ENCODE measurements around the gene KRTCAP2. TPM values are rescaled to one million over a fixed set of nuclear protein-coding genes. Genes with fewer than 3 reads are reported as not detected.

KRTCAP2 gene
- polyA plus RNA-seq, 3 donors = 120 to 146 (median 127) TPM

DNA sequence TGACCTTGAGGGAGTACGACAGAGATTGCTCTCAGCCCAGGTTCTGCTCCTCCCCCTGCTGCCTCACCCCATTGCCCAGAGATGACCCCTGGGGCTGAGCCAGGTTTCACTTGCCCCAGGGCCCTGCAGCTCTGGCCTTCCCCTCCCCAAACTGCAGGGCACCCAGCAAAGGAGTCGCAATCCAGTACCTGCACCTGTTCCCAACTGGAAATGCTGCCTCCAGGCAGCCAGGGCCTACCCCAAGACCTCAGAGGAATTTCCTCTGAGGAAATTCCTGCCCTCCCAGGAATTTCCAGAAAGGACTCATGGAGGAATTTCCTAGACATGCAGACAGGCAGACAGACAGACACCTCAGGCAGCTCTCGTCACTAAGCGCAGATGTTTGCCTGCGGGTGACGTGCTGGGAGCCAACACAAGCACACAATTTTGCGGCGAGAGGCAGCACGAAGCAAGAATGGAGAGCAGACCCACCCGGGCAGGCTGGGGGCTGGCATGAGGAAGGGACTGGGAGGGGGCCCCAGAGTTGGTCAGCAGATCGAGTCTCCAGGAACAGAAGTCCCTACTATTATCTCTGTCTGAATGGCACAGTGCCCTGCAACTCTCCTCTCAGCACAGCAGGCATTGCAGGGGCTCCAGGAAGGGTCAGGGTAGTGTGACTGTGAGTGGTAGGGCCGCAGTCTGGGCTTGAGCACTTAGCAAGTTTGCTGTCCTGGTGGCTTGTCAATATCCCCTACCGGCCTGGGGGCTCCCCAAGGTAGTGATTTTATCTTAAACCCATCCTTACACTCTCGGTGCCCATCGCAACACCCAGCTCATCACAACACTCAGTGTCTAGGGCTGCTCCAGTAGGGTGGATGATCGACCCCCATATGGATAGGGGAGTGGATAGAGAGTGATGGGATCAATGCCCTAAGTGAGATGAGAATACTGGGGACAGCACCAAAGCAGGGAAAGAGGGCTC lies 48.3 kb downstream of the KRTCAP2 start:
- no peak for DNase-seq

DNA sequence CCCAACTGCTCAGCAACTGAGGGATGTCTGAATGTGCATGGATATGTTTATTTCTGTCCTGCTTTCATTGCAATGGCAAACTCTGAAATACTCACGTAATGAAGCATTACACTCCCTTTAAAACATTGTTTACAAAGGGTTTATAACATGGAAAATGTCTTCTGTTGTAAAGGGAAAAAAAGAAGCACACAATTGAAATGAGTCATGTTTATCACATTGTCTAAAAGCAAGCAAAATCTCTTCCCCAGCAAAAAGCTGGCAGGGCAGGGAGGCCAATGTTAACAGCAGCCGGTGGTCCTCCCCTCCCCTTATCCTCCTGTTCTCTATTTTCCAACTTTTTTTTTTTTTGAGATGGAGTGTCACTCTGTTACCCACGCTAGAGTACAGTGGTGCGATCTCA lies 49.3 kb downstream of the KRTCAP2 start:
- DNase-seq = no peak

DNA sequence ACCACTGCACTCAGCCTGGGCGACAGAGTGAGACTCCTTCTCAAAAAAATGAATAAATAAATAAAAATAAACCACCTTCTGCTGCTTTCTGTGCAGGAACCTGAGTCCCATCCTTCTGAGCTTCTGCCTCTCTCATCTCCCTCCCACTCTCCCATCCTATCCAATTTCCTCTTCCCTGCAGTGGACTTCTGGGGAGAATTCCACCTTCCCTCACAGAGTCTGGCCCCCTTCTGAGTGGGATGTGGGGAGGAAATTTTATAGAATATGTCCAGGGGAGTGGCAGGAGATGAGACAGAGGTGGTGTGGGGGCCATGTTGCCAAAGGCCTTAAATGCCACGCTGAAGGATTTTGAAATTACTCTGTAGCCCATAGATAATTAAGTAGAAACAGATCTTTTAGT lies 50.8 kb downstream of the KRTCAP2 start:
- DNase-seq = no peak

DNA sequence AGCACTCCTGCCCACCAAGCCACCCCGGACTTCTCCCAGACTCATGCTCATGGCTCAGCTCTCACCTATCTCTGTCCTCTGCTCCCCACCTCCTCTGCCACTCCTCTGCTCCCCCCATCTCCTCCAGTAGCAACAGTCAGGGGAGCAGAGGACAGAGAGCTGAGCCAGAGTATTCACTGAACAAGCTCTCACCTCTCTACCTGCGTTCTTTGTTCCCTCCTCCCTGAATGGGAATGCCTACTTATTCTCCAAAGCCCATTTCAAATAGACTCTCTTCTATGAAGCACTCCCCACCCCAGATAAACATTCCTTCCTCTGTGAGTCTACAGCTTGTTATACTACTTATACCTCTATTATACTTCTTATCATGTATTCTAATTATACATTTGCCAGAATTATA lies 51.9 kb downstream of the KRTCAP2 start:
- no peak for DNase-seq

GRCh38 chr1:155120253-155120652 lies 52.9 kb downstream of the KRTCAP2 start:
- no peak for DNase-seq

Other genes starting within 250 kb of the KRTCAP2 start
- 10 to 100 TPM; 44.1 to 47.2 (median 44.2) TPM for gene PMVK, start 236.6 kb downstream of the KRTCAP2 start, polyA plus RNA-seq (ENCODE audit: insufficient read length in 3 of 3)
- 10 to 100 TPM; 76.2 to 80.3 (median 76.6) TPM for gene PBXIP1, start 217.2 kb downstream of the KRTCAP2 start, polyA plus RNA-seq (ENCODE audit: insufficient read length in 3 of 3)
- 10 to 100 TPM; 47.4 to 52.1 (median 51.6) TPM for gene PYGO2, start 211.5 kb downstream of the KRTCAP2 start, polyA plus RNA-seq (ENCODE audit: insufficient read length in 3 of 3)
- 10 to 100 TPM; 74.6 to 91.3 (median 81.7) TPM for gene SHC1, start 202.6 kb downstream of the KRTCAP2 start, polyA plus RNA-seq (ENCODE audit: insufficient read length in 3 of 3)
- 100 to 1,000 TPM in 1 of 3 donors, 10 to 100 TPM in 2; 88.0 to 105 (median 96.5) TPM for gene CKS1B, start 198.6 kb downstream of the KRTCAP2 start, polyA plus RNA-seq (ENCODE audit: insufficient read length in 3 of 3)
- gene FLAD1, start 190.0 kb downstream of the KRTCAP2 start, polyA plus RNA-seq (ENCODE audit: insufficient read length in 3 of 3) = 10 to 100 TPM; 34.1 to 39.0 (median 38.4) TPM
- 1 to 10 TPM in 1 of 3 donors, under 1 TPM in 2; 0.36 to 1.5 (median 0.87) TPM for gene LENEP, start 179.7 kb downstream of the KRTCAP2 start, polyA plus RNA-seq (ENCODE audit: insufficient read length in 3 of 3)
- 10 to 100 TPM; 15.9 to 18.0 (median 16.3) TPM for gene ZBTB7B, start 170.5 kb downstream of the KRTCAP2 start, polyA plus RNA-seq (ENCODE audit: insufficient read length in 3 of 3)
- gene DCST2, start 139.5 kb downstream of the KRTCAP2 start, polyA plus RNA-seq (ENCODE audit: insufficient read length in 3 of 3) = 1 to 10 TPM; 1.9 to 2.8 (median 2.2) TPM
- gene DCST1, start 139.5 kb downstream of the KRTCAP2 start, polyA plus RNA-seq (ENCODE audit: insufficient read length in 3 of 3) = under 1 TPM; 0.38 to 0.61 (median 0.41) TPM
- gene ADAM15, start 122.0 kb downstream of the KRTCAP2 start, polyA plus RNA-seq (ENCODE audit: insufficient read length in 3 of 3) = 10 to 100 TPM; 57.5 to 62.8 (median 58.0) TPM
- gene EFNA4, start 109.6 kb downstream of the KRTCAP2 start, polyA plus RNA-seq (ENCODE audit: insufficient read length in 3 of 3) = 10 to 100 TPM; 22.1 to 23.7 (median 23.0) TPM
- 1 to 10 TPM; 6.3 to 8.8 (median 8.4) TPM for gene EFNA3, start 94.5 kb downstream of the KRTCAP2 start, polyA plus RNA-seq (ENCODE audit: insufficient read length in 3 of 3)
- 10 to 100 TPM; 66.7 to 79.3 (median 73.3) TPM for gene EFNA1, start 45.4 kb downstream of the KRTCAP2 start, polyA plus RNA-seq (ENCODE audit: insufficient read length in 3 of 3)
- 10 to 100 TPM; 45.3 to 61.3 (median 51.2) TPM for gene SLC50A1, start 37.5 kb downstream of the KRTCAP2 start, polyA plus RNA-seq (ENCODE audit: insufficient read length in 3 of 3)
- gene DPM3, start 32.8 kb downstream of the KRTCAP2 start, polyA plus RNA-seq (ENCODE audit: insufficient read length in 3 of 3) = 10 to 100 TPM; 38.6 to 55.8 (median 50.3) TPM
- 1 to 10 TPM; 3.8 to 5.8 (median 5.8) TPM for gene TRIM46, start 545 bp upstream of the KRTCAP2 start, polyA plus RNA-seq (ENCODE audit: insufficient read length in 3 of 3)
- 10 to 100 TPM; 32.3 to 50.0 (median 43.0) TPM for gene THBS3, start 34.6 kb upstream of the KRTCAP2 start, polyA plus RNA-seq (ENCODE audit: insufficient read length in 3 of 3)
- gene MTX1, start 35.4 kb upstream of the KRTCAP2 start, polyA plus RNA-seq (ENCODE audit: insufficient read length in 3 of 3) = 10 to 100 TPM; 43.4 to 50.1 (median 48.6) TPM
- gene ENTREP3, start 82.2 kb upstream of the KRTCAP2 start, polyA plus RNA-seq (ENCODE audit: insufficient read length in 3 of 3) = 10 to 100 TPM; 26.6 to 33.0 (median 31.9) TPM
- 10 to 100 TPM; 66.7 to 68.5 (median 67.2) TPM for gene SCAMP3, start 89.1 kb upstream of the KRTCAP2 start, polyA plus RNA-seq (ENCODE audit: insufficient read length in 3 of 3)
- 10 to 100 TPM; 79.4 to 90.5 (median 89.7) TPM for gene CLK2, start 100.2 kb upstream of the KRTCAP2 start, polyA plus RNA-seq (ENCODE audit: insufficient read length in 3 of 3)
- gene HCN3, start 104.2 kb upstream of the KRTCAP2 start, polyA plus RNA-seq (ENCODE audit: insufficient read length in 3 of 3) = 10 to 100 TPM; 11.6 to 13.7 (median 12.2) TPM
- gene PKLR, start 128.1 kb upstream of the KRTCAP2 start, polyA plus RNA-seq (ENCODE audit: insufficient read length in 3 of 3) = 10 to 100 TPM in 1 of 3 donors, 1 to 10 TPM in 2; 8.6 to 11.8 (median 9.1) TPM
- gene FDPS, start 135.6 kb upstream of the KRTCAP2 start, polyA plus RNA-seq (ENCODE audit: insufficient read length in 3 of 3) = 100 to 1,000 TPM; 183 to 207 (median 202) TPM
- gene RUSC1, start 147.6 kb upstream of the KRTCAP2 start, polyA plus RNA-seq (ENCODE audit: insufficient read length in 3 of 3) = 10 to 100 TPM; 35.9 to 41.7 (median 41.0) TPM